Mesendoderm (in vitro differentiated cells): ENCODE results near the gene STAG2.

Experiments used
- DNase-seq: peaks from one replicate; pipeline ENCODE4 v3.0.0; 2013
- H2AK5ac ChIP-seq: 2 replicates; pipeline ENCODE4 v1.6.1; 2013; ENCODE audit warnings: low read length, inconsistent platforms
- H2BK120ac ChIP-seq: 2 replicates; pipeline ENCODE4 v1.6.1; 2013; ENCODE audit warnings: low read depth, mild to moderate bottlenecking, low read length, moderate library complexity, mixed read lengths
- H2BK15ac ChIP-seq: replicated peaks from 2 replicates; pipeline ENCODE4 v1.6.1; 2013; ENCODE audit warnings: low read depth, mild to moderate bottlenecking, moderate library complexity
- H2BK5ac ChIP-seq: 2 replicates; pipeline ENCODE4 v1.6.1; 2013; ENCODE audit warnings: low read length, inconsistent platforms
- H3K18ac ChIP-seq: 2 replicates; pipeline ENCODE4 v1.6.1; 2013; ENCODE audit warnings: mild to moderate bottlenecking, low read length, mixed read lengths
- H3K23ac ChIP-seq: one replicate; pipeline ENCODE4 v1.6.1; 2013; ENCODE audit warnings: low read length
- H3K27ac ChIP-seq: 2 replicates; pipeline ENCODE4 v1.5.1; 2013; ENCODE audit warnings: low read depth, mild to moderate bottlenecking, inconsistent platforms, low read length, moderate library complexity
- H3K27me3 ChIP-seq: 2 replicates; pipeline ENCODE4 v1.6.1; 2013; ENCODE audit warnings: low read length, control low read depth, mild to moderate bottlenecking, inconsistent platforms; ENCODE audit not compliant: insufficient read depth, poor library complexity
- H3K36me3 ChIP-seq: 2 replicates; pipeline ENCODE4 v1.6.1; 2013; ENCODE audit warnings: low read length, inconsistent platforms; ENCODE audit not compliant: control insufficient read depth, insufficient read depth
- H3K4ac ChIP-seq: one replicate; pipeline ENCODE4 v1.6.1; 2013; ENCODE audit warnings: low read depth, mild to moderate bottlenecking, low read length, moderate library complexity
- H3K4me1 ChIP-seq: 2 replicates; pipeline ENCODE4 v1.6.1; 2013; ENCODE audit warnings: low read depth, low read length, inconsistent platforms; ENCODE audit not compliant: control insufficient read depth
- H3K4me2 ChIP-seq: 2 replicates; pipeline ENCODE4 v1.6.1; 2013; ENCODE audit warnings: low read length
- H3K4me3 ChIP-seq: 2 replicates; pipeline ENCODE4 v1.5.1; 2013; ENCODE audit warnings: mild to moderate bottlenecking, low read length
- H3K56ac ChIP-seq: one replicate; pipeline ENCODE4 v1.6.1; 2013; ENCODE audit warnings: low read length
- H3K79me1 ChIP-seq: 2 replicates; pipeline ENCODE4 v1.6.1; 2013; ENCODE audit warnings: low read length, inconsistent platforms
- H3K79me2 ChIP-seq: 2 replicates; pipeline ENCODE4 v1.6.1; 2013; ENCODE audit warnings: mild to moderate bottlenecking, low read length; ENCODE audit not compliant: control insufficient read depth, insufficient read depth
- H3K9ac ChIP-seq: 2 replicates; pipeline ENCODE4 v1.6.1; 2013; ENCODE audit warnings: low read length, inconsistent platforms
- H4K5ac ChIP-seq: one replicate; pipeline ENCODE4 v1.6.1; 2013; ENCODE audit warnings: low read length
- H4K8ac ChIP-seq: one replicate; pipeline ENCODE4 v1.6.1; 2013; ENCODE audit warnings: low read depth, mild to moderate bottlenecking, control low read depth, low read length, moderate library complexity
- WGBS: extraction: QIAGEN DNeasy Blood & Tissue Kit; methylation state at CpG from one replicate; pipeline ENCODE4 v1.1.7; 2013; ENCODE audit warnings: low lambda C conversion rate, missing lambda C conversion rate; ENCODE audit not compliant: insufficient coverage; ENCODE audit errors: extremely low coverage; 5-methylcytosine and 5-hydroxymethylcytosine counted together

Gene STAG2

DNA sequence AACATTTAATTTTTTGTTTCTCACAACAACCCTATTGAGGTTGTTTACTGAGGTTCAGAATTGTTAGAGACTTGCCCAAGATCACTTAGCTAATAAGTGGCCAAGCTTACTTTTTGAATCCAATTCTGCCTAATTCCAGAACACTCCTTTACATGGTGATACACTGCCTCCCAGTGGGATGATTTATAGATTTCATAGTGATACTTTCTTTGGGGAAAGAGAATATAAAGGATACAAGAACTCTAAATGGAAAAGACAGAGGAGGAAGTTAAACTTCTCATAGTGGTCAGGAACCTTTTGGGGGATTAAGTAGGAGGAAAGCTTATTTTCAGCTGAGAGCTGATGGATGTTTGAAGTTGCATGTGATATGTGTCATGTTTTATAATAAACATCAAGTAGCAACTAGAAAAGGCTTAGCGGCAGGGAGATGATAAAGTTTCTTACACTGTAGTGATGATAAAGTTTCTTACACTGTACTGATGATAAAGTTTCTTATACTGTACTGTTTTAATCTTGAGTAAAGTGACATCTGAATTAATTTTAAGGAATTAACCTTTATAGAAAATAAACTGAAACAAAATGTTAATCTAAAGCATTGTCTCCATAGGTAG is 15.3 kb downstream of the STAG2 start:
- Histone ChIP-seq H3K27me3 (no peaks in the 10 kb centered on the region), H3K79me2 (peaks cover 60% of the 10 kb centered on the region), H2BK120ac (no peak overlapping the region), H3K9ac (no peak overlapping the region), H3K27ac (no peak overlapping the region), H4K8ac (no peak overlapping the region), H2BK15ac (no peak overlapping the region), H3K4me3 (no peak overlapping the region), H2BK5ac (no peak overlapping the region), H3K79me1 (no peaks in the 10 kb centered on the region), H3K18ac (no peak overlapping the region), H3K4me2 (no peak overlapping the region), H3K4ac (no peak overlapping the region), H4K5ac (no peak overlapping the region), H3K4me1 (no peaks in the 10 kb centered on the region), H3K23ac (no peak overlapping the region), H2AK5ac (no peak overlapping the region), H3K36me3 (no peaks in the 10 kb centered on the region), H3K56ac (no peak overlapping the region)
- DNase-seq: peak; percentile 23
- no CpG with 5 or more reads among the region's 1 CpG for WGBS

DNA sequence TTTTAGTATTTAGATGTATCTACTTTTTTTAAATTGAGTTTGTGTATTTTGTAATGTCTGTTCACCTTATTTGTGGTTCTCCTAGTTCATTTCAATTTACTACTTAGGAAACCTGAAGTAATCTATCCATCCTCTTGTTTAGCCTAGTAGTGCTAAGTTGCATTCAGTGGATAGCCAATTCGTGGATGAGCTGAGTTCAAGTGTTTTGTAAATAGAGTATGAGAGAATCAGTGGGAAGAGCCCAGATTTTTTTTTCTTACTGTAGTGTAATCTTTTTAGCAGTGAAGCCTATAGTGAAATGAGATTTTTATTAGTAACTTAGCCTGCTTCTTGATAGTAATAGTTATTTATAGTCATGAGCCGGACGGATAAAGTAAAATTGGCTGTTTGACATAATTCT is 21.7 kb downstream of the STAG2 start:
- no CpG with 5 or more reads among the region's 3 CpGs for WGBS
- peaks cover 58% of the 10 kb centered on the region for H3K79me2 ChIP-seq
- H2BK5ac ChIP-seq: no peak overlapping the region
- H4K5ac ChIP-seq: no peak overlapping the region
- H3K4me2 ChIP-seq: no peak overlapping the region
- no peaks in the 10 kb centered on the region for H3K79me1 ChIP-seq
- H3K4ac ChIP-seq: no peak overlapping the region
- no peak overlapping the region for H4K8ac ChIP-seq
- H3K23ac ChIP-seq: no peak overlapping the region
- no peak overlapping the region for H2BK120ac ChIP-seq
- H3K4me3 ChIP-seq: no peak overlapping the region
- no peak overlapping the region for H2AK5ac ChIP-seq
- H3K4me1 ChIP-seq: no peaks in the 10 kb centered on the region
- H3K27me3 ChIP-seq: no peaks in the 10 kb centered on the region
- H3K36me3 ChIP-seq: no peaks in the 10 kb centered on the region
- no peak overlapping the region for H2BK15ac ChIP-seq
- DNase-seq: no peak
- H3K18ac ChIP-seq: no peak overlapping the region
- H3K56ac ChIP-seq: no peak overlapping the region
- H3K9ac ChIP-seq: no peak overlapping the region
- no peak overlapping the region for H3K27ac ChIP-seq

GRCh38 chrX:123986377-123986776 is 24.9 kb downstream of the STAG2 start:
- no peak overlapping the region for H3K9ac ChIP-seq
- no peaks in the 10 kb centered on the region for H3K4me1 ChIP-seq
- WGBS: no CpG with 5 or more reads among the region's 2 CpGs
- peaks cover 57% of the 10 kb centered on the region for H3K79me2 ChIP-seq
- H3K4me3 ChIP-seq: no peak overlapping the region
- no peak overlapping the region for H3K56ac ChIP-seq
- H2BK5ac ChIP-seq: no peak overlapping the region
- DNase-seq: no peak
- H3K18ac ChIP-seq: no peak overlapping the region
- H3K36me3 ChIP-seq: no peaks in the 10 kb centered on the region
- H3K23ac ChIP-seq: no peak overlapping the region
- no peak overlapping the region for H4K8ac ChIP-seq
- H2AK5ac ChIP-seq: no peak overlapping the region
- H3K4ac ChIP-seq: no peak overlapping the region
- H3K79me1 ChIP-seq: no peaks in the 10 kb centered on the region
- no peak overlapping the region for H2BK120ac ChIP-seq
- no peak overlapping the region for H3K4me2 ChIP-seq
- H3K27me3 ChIP-seq: no peaks in the 10 kb centered on the region
- no peak overlapping the region for H3K27ac ChIP-seq
- H4K5ac ChIP-seq: no peak overlapping the region
- H2BK15ac ChIP-seq: no peak overlapping the region

GRCh38 chrX:123988423-123989111 is 27.1 kb downstream of the STAG2 start:
- H4K5ac ChIP-seq: no peak overlapping the region
- H2BK120ac ChIP-seq: no peak overlapping the region
- H3K36me3 ChIP-seq: no peaks in the 10 kb centered on the region
- no peak overlapping the region for H2AK5ac ChIP-seq
- H3K23ac ChIP-seq: no peak overlapping the region
- no peak overlapping the region for H3K4ac ChIP-seq
- no peak overlapping the region for H4K8ac ChIP-seq
- H3K9ac ChIP-seq: no peak overlapping the region
- H3K56ac ChIP-seq: no peak overlapping the region
- no CpG with 5 or more reads among the region's 1 CpG for WGBS
- no peak overlapping the region for H3K4me3 ChIP-seq
- peaks cover 54% of the 10 kb centered on the region for H3K79me2 ChIP-seq
- H3K4me1 ChIP-seq: no peaks in the 10 kb centered on the region
- no peak overlapping the region for H3K18ac ChIP-seq
- no peaks in the 10 kb centered on the region for H3K27me3 ChIP-seq
- H2BK5ac ChIP-seq: no peak overlapping the region
- H3K79me1 ChIP-seq: no peaks in the 10 kb centered on the region
- H2BK15ac ChIP-seq: no peak overlapping the region
- H3K4me2 ChIP-seq: no peak overlapping the region
- no peak overlapping the region for H3K27ac ChIP-seq
- DNase-seq: no peak

DNA sequence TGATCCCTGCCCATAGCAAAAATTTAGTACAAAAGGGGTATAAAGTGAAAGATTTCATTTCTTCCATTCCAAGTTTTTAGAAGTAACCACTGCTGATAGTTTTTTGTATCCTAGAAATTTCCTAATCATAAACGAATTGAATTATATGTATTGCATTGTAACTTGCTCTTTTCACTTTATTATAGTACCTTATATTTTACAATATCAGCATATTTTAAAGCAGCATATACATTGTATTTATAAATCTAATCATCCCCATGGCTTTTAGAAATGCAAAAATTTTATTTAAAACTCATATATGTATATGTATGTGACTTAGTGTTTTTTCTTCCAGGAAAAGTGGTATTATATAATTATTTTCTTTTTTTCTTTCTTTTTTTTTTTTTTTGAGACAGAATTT is 27.7 kb downstream of the STAG2 start:
- peaks cover 58% of the 10 kb centered on the region for H3K79me2 ChIP-seq
- no peak overlapping the region for H2AK5ac ChIP-seq
- no peak overlapping the region for H3K9ac ChIP-seq
- H4K5ac ChIP-seq: no peak overlapping the region
- DNase-seq: no peak
- no peaks in the 10 kb centered on the region for H3K79me1 ChIP-seq
- no peaks in the 10 kb centered on the region for H3K27me3 ChIP-seq
- no peak overlapping the region for H2BK15ac ChIP-seq
- no peaks in the 10 kb centered on the region for H3K4me1 ChIP-seq
- H3K4ac ChIP-seq: no peak overlapping the region
- H3K4me3 ChIP-seq: no peak overlapping the region
- H2BK5ac ChIP-seq: no peak overlapping the region
- no peak overlapping the region for H2BK120ac ChIP-seq
- no peak overlapping the region for H3K18ac ChIP-seq
- H3K56ac ChIP-seq: no peak overlapping the region
- no peak overlapping the region for H3K4me2 ChIP-seq
- no peak overlapping the region for H3K23ac ChIP-seq
- H3K27ac ChIP-seq: no peak overlapping the region
- no peak overlapping the region for H4K8ac ChIP-seq
- H3K36me3 ChIP-seq: no peaks in the 10 kb centered on the region
- no CpG with 5 or more reads among the region's 1 CpG for WGBS

GRCh38 chrX:123990169-123990568 is 28.7 kb downstream of the STAG2 start:
- Histone ChIP-seq H3K4me1 (no peaks in the 10 kb centered on the region), H2BK15ac (no peak overlapping the region), H3K79me1 (no peaks in the 10 kb centered on the region), H3K18ac (no peak overlapping the region), H3K4me3 (no peak overlapping the region), H3K79me2 (peaks cover 59% of the 10 kb centered on the region), H4K8ac (no peak overlapping the region), H3K27ac (no peak overlapping the region), H3K36me3 (no peaks in the 10 kb centered on the region), H2BK5ac (no peak overlapping the region), H3K56ac (no peak overlapping the region), H4K5ac (no peak overlapping the region), H3K27me3 (no peaks in the 10 kb centered on the region), H3K4me2 (no peak overlapping the region), H2AK5ac (no peak overlapping the region), H3K9ac (no peak overlapping the region), H3K23ac (no peak overlapping the region), H2BK120ac (no peak overlapping the region), H3K4ac (no peak overlapping the region)
- WGBS: no CpG with 5 or more reads among the region's 2 CpGs
- no peak for DNase-seq
